Stimulated activated CD4-positive, alpha-beta T cell treated with anti-CD3 and anti-CD28 coated beads, Interleukin-4, amount 100 ng/mL, for 1 hour (primary cell): Measurements from ENCODE around the gene TTLL5.
A peak's percentile ranks its signal among the peaks of the same experiment; 100 is the strongest.

Experiments
- DNase-seq: peaks from one replicate; pipeline ENCODE4 v3.0.0-alpha.2; 2020

Gene TTLL5

DNA sequence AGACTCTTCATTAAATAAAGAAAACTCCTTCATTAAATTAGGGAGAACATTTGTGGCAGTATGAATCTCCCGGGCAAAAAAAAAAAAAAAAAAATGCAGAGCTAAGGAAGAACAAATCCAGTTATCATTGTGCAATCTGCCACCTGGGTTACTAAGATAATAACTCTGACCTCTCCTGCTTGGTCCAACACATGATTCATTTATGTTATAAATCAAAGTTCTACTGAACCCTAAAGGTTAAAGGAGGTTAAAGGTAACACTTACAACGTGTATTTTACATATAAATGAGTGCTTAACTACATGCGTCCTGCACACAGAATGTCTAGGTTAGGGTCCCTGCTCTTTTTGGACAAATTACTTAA is 316.5 kb downstream of the TTLL5 start:
- no peak for DNase-seq

- DNase-seq = no peak
These were observed 317.2 kb downstream of the TTLL5 start for GRCh38 chr14:75978249-75978731.

DNA sequence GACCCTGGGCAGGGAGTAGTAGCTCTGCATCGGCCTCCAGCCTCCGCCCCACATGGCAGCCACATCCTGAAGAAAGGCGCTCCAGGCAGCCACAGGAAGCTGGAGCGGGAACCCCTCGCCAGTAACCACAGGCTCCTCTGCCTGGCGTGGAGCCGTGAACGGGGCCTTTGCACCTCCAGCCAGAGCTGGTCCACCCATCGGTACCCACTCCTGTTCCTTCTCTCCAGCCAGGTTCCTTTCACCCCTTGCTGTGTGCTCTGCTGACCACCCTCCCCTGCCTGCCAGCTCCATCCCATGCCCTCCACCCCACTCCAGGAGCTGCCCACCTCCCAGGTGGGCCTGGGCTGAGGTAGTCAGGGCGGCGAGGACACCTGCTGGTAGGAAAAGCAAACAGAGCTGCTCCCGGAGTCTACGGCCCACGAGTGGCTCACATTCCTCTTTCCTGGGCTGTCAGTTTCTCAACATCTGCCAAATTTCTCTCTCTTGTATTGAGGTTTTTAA is 318.1 kb downstream of the TTLL5 start:
- DNase-seq = peak; percentile 24

GRCh38 chr14:75979648-75980565 is 318.9 kb downstream of the TTLL5 start:
- no peak for DNase-seq

- DNase-seq = no peak
These were observed 319.8 kb downstream of the TTLL5 start for GRCh38 chr14:75980856-75981255.

GRCh38 chr14:75981426-75982265 is 320.6 kb downstream of the TTLL5 start, which contains the start of gene TGFB3:
Gene TGFB3 (minus strand): TSS chr14:75981995. CDS start chr14:75980893, 1,102 bp downstream.
- DNase-seq = peak; percentile 51

DNA sequence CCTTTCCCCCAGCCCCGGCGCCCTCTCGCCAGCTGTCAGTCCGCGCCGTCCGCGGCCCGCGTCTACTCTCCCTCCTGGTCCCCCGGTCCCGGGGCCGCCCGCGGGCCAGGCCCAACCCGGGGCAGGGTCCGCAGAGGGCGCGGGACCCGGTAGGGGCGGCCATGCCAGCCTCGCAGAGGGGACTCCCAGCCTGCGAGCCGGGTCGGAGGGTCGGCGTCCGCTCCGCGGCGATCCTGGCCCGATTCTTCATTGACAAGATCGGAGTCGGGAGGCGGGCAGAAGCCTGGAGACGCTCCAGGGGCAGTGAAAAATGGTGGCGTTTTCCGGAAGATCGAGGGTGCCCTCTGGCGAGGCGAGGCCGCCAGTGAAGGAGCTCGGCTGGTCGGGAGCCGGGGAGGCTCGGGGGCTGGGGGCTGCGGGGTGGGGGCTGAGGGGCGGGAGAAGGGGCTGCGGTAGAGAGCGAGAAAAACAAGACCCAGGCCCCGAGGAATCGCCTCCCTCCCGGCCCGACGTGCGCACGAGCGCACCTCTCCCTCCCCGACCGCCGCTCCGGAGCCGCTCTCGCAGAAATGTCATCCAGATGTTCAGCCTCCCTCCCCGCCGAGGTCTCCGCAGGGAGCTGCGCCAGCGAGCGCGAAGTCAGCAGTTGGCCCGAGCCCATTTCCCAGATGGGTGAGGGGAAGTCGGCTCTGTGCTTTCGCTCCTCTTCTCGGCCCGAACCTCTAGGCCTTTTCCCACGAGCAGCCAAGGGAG is 321.4 kb downstream of the TTLL5 start:
- DNase-seq = peak; percentile 76

DNA sequence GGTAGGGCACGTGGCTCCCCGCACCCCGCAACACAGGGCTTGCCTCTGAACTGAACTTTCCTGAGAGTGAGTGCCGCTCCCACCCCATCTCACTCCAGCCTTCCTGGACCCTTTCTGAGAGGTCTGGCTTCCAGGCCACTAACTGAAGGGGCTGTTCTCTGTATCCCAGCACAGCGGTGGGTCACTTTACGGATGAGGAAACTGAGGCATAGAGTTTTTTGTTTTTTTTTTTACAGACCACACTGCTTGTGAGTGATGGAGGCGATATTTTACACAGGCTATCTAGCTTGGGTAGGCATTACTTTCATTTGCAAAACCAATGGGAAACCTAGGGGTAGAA is 321.9 kb downstream of the TTLL5 start:
- no peak for DNase-seq

DNA sequence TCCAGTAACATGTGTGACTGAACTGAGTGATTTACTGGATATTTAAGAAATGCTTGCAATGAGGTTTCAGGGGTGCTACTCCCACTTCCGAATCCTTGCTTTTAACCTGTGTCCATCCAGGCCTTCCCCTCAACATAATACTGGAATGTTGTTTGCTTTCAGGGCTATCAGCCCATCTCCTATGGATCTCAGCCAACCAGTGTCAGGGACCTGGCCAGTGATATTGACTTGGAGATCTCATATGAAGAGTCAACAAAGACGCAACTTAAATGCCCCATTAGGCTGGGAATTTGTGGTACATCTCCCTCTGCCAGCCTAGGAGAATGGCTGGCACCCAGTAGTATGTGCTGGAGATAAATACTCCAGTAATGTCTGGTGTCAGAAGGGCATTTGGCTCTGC is 323.6 kb downstream of the TTLL5 start:
- no peak for DNase-seq

DNA sequence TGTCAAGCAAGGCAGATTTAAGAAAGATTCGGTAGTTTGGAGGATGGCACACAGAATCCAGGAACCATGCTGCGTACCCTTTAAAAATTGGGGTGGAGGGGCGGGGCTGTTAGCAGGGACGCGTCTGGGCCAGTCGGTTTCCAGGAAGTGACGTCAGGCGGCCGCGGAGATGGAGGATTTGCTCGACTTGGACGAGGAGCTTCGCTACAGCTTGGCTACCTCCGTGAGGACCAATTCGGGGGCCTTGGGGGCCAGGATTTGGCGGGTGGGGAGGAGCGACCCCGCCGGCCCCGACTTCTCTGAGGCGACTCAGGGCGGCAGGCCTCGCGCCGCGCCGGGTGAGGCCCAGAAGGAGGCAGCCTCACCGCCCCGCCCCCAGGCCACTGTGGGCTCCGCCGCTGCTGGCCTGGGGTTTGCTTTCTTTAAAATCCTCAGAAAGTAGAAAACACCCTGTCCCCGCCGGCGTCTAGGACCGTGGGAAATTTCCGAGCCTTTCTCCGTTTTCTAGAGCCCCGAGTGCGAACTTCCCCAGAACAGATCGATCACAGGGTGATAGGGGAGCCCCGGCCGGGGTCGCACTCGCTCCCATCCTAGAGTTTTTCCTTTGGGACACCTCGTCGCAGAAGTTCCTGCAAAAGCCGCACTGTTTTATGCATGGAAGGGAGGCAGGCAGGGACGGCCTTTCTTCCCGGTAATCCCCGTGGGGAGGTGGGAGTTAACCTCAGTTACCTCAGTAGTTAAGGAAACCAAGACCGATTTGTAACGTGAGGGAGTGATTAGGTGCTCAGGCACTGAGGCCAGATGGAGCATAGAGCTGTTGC is 324.8 kb downstream of the TTLL5 start, which contains the start of gene IFT43:
IFT43 (plus strand) TSS at position 146 of the 821 bp plus-strand sequence; CDS start at position 170, 24 bp downstream.
- DNase-seq = peak; percentile 92

- no peak for DNase-seq
These were observed 325.4 kb downstream of the TTLL5 start for GRCh38 chr14:75986439-75986765.

DNA sequence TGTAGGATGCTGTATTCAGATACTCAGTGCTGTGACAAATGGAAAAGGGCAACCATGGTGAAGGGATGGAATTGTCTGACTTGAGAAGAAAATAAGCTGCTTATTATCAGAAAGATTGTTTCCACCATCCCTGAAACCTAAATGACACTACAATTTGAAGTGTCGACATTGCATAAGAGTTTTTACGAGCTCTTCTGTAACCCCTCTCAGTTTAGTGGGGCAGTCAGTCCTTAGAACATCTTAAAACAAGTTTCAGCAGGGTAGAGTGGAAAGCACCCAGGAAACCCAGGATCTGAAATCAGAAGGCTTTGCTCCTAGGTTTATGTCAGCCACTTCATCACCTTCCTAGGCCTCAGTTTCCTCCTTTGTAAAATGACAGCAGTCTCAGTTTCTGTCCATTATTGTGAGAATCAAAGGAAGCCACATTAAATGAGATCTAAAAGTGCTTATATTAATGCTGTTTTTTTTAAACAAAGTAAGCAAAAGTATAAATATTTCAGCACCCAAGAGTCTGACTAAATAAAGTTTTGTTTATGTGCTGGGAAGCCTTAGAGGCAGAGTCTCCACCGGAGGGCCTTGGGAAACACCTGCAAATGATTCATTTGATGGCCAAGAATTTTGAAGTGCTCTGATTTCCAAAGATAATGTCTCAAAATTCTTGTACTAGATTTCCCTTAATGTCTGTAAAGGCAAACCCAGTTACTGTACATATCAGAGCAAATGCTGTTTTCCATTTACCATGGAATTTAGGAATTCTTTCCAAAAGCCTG is 326.3 kb downstream of the TTLL5 start:
- DNase-seq = no peak

DNA sequence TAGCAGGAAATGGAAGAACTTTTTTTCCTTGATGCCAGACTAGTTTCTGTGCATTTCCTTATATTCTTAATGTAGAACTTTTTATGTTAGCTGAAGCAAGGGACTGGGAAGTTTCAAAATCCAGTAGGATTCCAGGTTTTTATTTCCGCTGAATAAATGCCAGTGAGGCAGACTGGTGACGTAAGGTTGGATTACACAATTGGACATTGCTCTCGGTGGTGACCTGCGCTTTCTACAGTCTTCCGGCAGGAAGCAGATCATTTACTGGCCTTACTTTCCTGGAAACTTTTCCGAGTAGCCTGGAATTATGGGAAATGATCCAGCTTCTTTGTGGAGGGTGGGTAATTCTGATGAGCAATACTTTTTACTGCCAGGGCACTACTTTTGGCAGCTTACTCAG is 328.1 kb downstream of the TTLL5 start:
- DNase-seq = no peak

DNA sequence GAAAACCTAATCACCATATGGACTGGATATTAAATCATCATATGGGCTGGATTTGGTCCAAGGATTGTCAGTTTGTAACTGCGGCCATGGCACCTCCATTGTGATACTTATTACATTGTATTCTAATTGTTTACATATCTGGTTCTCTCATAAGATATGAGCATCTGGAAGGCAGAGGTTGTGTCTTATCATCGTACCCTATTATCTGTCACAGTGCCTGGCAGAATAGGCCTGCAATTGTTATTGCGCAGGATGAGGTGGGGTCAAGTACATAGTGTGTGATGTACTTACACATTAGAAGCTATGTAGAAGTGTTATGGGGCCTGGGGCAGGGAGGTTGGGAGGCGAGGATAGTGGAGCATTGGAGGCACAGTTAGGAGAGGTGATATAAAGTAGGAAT is 329.3 kb downstream of the TTLL5 start:
- DNase-seq = no peak

- no peak for DNase-seq
These were observed 330.7 kb downstream of the TTLL5 start for GRCh38 chr14:75991753-75992152.

GRCh38 chr14:75993567-75994041 is 332.6 kb downstream of the TTLL5 start:
- DNase-seq = no peak

GRCh38 chr14:75995372-75996041 is 334.5 kb downstream of the TTLL5 start:
- DNase-seq = no peak

GRCh38 chr14:75996488-75996887 is 335.4 kb downstream of the TTLL5 start:
- no peak for DNase-seq

- no peak for DNase-seq
These were observed 338.6 kb downstream of the TTLL5 start for GRCh38 chr14:75999511-76000190.

DNA sequence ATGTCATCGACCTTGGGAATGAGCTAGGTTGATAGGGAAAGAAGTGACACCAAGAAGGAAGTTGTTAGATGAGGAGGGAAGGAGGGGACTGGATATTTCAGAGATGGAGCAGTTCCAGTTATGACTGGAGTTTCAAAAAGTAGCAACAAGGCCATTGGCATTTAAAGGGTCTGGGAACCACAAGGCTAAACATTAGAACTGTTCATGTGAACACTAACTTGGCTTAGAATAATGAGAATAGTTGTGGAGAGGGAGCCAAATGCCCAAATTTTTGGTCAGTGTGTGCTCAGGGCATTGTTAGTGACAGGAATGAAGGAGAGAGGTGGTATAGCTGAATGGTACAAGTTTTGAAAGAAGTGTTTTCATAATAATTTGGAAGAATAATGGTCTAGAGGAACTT is 341.3 kb downstream of the TTLL5 start:
- no peak for DNase-seq
